Measurements from ENCODE around the gene LDB3. TPM values are rescaled to one million over a fixed set of nuclear protein-coding genes. Genes with fewer than 3 reads are reported as not detected.

Gene LDB3
- total RNA-seq, 1 experiment from 2014 or later: 0.20 TPM

DNA sequence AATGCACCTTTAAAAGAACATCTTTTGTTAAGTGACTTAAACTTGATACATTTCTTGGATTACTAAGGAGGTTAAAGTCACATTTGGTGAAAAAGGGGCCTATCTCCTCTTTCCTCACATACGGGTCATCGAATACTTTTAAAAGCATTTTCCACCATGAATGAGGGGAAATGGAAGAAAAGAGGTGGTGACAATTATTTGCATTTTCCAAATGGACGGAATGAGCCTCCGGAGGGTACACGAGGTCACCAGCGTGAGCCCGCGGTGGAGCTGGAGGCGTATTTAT is 87.1 kb downstream of the LDB3 start:
- peak overlapping the region; percentile 93 for H3K9ac ChIP-seq (ENCODE audit: low read length)
- H3K9me3 ChIP-seq (ENCODE audit: control insufficient read depth in 1 of 2, insufficient read depth in 1 of 2, low read depth in 1 of 2, low read length in 2 of 2): no peaks in the 10 kb centered on the region
- H2AFZ ChIP-seq (ENCODE audit: low read depth, low read length, poor library complexity, severe bottlenecking): no peak overlapping the region
- intact Hi-C loops (cut with micrococcal nuclease): loop anchor here (5.0 kb wide), 1 partner anchor 233 kb away; the partner anchor contains the start of gene WAPL
- ChIA-PET CTCF (no interaction called here), RAD21 (ENCODE audit: low non-redundant PET in 1 of 2, low total read pairs in 2 of 2, uncharacterized antibody in 2 of 2, unreplicated experiment in 2 of 2) (no interaction called here), POLR2A (no interaction called here)
- peaks cover 4% of the 10 kb centered on the region; the same call in 1 of the 2 replicates for H4K20me1 ChIP-seq (ENCODE audit: insufficient read depth)
- H3K79me2 ChIP-seq (ENCODE audit: insufficient read depth, low read length): peaks cover 43% of the 10 kb centered on the region
- H3K27ac ChIP-seq (ENCODE audit: low read depth, low read length): peak overlapping the region; percentile 98
- ATAC-seq (no peak), DNase-seq (ENCODE audit: low read depth, low spot score) (no peak)
- no peaks in the 10 kb centered on the region for H3K27me3 ChIP-seq (ENCODE audit: insufficient read depth, low read length)
- H3K9me2 ChIP-seq (ENCODE audit: insufficient read depth): no peaks in the 10 kb centered on the region
- H3K4me2 ChIP-seq (ENCODE audit: low read length): peak overlapping the region; percentile 81
- H3K4me1 ChIP-seq (ENCODE audit: control insufficient read depth in 1 of 2, insufficient read depth in 2 of 2, low read length in 2 of 2): peaks cover 19 to 27% of the 10 kb centered on the region in 2 experiments
- TF ChIP-seq EZH2 (IDR thresholded peaks at IDR 0.05): no peak
- TF ChIP-seq SRF (IDR thresholded peaks at IDR 0.05; ENCODE audit: low read depth): no peak
- TF ChIP-seq, protein P1, sequence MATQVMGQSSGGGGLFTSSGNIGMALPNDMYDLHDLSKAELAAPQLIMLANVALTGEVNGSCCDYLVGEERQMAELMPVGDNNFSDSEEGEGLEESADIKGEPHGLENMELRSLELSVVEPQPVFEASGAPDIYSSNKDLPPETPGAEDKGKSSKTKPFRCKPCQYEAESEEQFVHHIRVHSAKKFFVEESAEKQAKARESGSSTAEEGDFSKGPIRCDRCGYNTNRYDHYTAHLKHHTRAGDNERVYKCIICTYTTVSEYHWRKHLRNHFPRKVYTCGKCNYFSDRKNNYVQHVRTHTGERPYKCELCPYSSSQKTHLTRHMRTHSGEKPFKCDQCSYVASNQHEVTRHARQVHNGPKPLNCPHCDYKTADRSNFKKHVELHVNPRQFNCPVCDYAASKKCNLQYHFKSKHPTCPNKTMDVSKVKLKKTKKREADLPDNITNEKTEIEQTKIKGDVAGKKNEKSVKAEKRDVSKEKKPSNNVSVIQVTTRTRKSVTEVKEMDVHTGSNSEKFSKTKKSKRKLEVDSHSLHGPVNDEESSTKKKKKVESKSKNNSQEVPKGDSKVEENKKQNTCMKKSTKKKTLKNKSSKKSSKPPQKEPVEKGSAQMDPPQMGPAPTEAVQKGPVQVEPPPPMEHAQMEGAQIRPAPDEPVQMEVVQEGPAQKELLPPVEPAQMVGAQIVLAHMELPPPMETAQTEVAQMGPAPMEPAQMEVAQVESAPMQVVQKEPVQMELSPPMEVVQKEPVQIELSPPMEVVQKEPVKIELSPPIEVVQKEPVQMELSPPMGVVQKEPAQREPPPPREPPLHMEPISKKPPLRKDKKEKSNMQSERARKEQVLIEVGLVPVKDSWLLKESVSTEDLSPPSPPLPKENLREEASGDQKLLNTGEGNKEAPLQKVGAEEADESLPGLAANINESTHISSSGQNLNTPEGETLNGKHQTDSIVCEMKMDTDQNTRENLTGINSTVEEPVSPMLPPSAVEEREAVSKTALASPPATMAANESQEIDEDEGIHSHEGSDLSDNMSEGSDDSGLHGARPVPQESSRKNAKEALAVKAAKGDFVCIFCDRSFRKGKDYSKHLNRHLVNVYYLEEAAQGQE (IDR thresholded peaks at IDR 0.05; ENCODE audit: low read depth): no peak
- TF ChIP-seq FOSL1 (IDR thresholded peaks at IDR 0.05; ENCODE audit: low read depth): 0 out of 2 replicates have a peak, but pooled peaks have one; percentile 2
- TF ChIP-seq POLR2AphosphoS5 (IDR thresholded peaks at IDR 0.05; ENCODE audit: low read depth, low read length): no peak
- no peak for TF ChIP-seq CEBPB (IDR thresholded peaks at IDR 0.05; ENCODE audit: low read depth)
- no peak for TF ChIP-seq JUND (IDR thresholded peaks at IDR 0.05)
- no peak for TF ChIP-seq CBX3 (IDR thresholded peaks at IDR 0.05; ENCODE audit: low read depth)
- TF ChIP-seq SIN3A (IDR thresholded peaks at IDR 0.05; ENCODE audit: low read depth): no peak
- no peak for TF ChIP-seq TCF7L2 (IDR thresholded peaks at IDR 0.05; ENCODE audit: borderline replicate concordance, extremely low read depth, insufficient read depth, insufficient read length)
- TF ChIP-seq EGR1 (IDR thresholded peaks at IDR 0.05; ENCODE audit: low read depth): 0 out of 2 replicates have a peak, but pooled peaks have one; percentile 23
- TF ChIP-seq, protein P2, sequence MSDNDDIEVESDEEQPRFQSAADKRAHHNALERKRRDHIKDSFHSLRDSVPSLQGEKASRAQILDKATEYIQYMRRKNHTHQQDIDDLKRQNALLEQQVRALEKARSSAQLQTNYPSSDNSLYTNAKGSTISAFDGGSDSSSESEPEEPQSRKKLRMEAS (IDR thresholded peaks at IDR 0.05): peak; percentile 28; the same call in 1 of the 2 replicates
- 0 out of 2 replicates have a peak, but pooled peaks have one; percentile 2 for TF ChIP-seq RAD21 (IDR thresholded peaks at IDR 0.05; ENCODE audit: low read depth)
- TF ChIP-seq, protein P3, sequence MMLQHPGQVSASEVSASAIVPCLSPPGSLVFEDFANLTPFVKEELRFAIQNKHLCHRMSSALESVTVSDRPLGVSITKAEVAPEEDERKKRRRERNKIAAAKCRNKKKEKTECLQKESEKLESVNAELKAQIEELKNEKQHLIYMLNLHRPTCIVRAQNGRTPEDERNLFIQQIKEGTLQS (IDR thresholded peaks at IDR 0.05): no peak
- TF ChIP-seq, protein P4, sequence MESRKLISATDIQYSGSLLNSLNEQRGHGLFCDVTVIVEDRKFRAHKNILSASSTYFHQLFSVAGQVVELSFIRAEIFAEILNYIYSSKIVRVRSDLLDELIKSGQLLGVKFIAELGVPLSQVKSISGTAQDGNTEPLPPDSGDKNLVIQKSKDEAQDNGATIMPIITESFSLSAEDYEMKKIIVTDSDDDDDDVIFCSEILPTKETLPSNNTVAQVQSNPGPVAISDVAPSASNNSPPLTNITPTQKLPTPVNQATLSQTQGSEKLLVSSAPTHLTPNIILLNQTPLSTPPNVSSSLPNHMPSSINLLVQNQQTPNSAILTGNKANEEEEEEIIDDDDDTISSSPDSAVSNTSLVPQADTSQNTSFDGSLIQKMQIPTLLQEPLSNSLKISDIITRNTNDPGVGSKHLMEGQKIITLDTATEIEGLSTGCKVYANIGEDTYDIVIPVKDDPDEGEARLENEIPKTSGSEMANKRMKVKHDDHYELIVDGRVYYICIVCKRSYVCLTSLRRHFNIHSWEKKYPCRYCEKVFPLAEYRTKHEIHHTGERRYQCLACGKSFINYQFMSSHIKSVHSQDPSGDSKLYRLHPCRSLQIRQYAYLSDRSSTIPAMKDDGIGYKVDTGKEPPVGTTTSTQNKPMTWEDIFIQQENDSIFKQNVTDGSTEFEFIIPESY (IDR thresholded peaks at IDR 0.05; ENCODE audit: extremely low read depth, insufficient replicate concordance, low read length): no peak
- no peak for TF ChIP-seq ZNF274 (IDR thresholded peaks at IDR 0.05; ENCODE audit: low read depth, low read length)
- no peak for TF ChIP-seq ELF1 (IDR thresholded peaks at IDR 0.05; ENCODE audit: borderline replicate concordance, low read depth)
- no peaks in the 10 kb centered on the region for H3K36me3 ChIP-seq (ENCODE audit: control insufficient read depth in 1 of 2, insufficient read depth in 2 of 2, low read length in 2 of 2)
- peak overlapping the region; percentile 79 to 81 for H3K4me3 ChIP-seq (replicated peaks in 1 of 2; ENCODE audit: low read depth in 1 of 2, low read length in 2 of 2)
- BruUV-seq (replicated peaks): no TSS peak

Measured in HCT116 (cell line).